ENCODE measurements around the gene RELA.
"Not testable (repeated sequence)": the region's sequence is repeated elsewhere in the genome, so short reads cannot be mapped to it uniquely, and the experiment has no call there.

The RELA gene

GRCh38 chr11:65662799-65663638 is at the start of gene RELA:
RELA (minus strand) TSS chr11:65662916; CDS start chr11:65662832, 84 bp downstream.
- peak; percentile 94 for DNase-seq

GRCh38 chr11:65711785-65712632 is 49.3 kb upstream of the RELA start, which contains the start of gene KAT5:
KAT5 (plus strand) TSS chr11:65712252; CDS start chr11:65712268, 16 bp downstream.
- peak; percentile 98 for DNase-seq

GRCh38 chr11:65710421-65710820 is 47.7 kb upstream of the RELA start:
- DNase-seq, result no peak

- no peak for DNase-seq
These were observed 46.9 kb upstream of the RELA start for GRCh38 chr11:65709661-65710060.

DNA sequence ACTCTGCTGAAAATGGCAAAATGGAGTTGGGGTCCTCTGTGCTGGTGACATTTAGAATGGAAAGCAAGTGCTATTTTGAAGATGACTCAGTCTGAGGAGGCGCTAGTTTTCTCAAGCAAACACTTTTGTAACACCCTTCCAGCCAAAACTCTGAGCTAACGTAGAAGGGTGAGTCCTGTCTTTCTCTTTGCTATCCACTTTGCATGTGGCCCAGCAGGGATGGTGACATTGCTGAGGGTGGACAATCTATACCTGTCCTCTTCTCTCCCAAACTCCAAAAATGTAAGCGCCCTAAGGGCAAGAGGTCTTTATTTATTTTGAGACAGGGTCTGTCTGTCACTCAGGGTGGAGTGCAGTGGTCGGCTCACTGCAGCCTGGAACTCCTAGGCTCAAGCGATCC is 45.7 kb upstream of the RELA start:
- DNase-seq, result no peak

- not testable (repeated sequence) for DNase-seq
These were observed 44.3 kb upstream of the RELA start for GRCh38 chr11:65707002-65707401.

DNA sequence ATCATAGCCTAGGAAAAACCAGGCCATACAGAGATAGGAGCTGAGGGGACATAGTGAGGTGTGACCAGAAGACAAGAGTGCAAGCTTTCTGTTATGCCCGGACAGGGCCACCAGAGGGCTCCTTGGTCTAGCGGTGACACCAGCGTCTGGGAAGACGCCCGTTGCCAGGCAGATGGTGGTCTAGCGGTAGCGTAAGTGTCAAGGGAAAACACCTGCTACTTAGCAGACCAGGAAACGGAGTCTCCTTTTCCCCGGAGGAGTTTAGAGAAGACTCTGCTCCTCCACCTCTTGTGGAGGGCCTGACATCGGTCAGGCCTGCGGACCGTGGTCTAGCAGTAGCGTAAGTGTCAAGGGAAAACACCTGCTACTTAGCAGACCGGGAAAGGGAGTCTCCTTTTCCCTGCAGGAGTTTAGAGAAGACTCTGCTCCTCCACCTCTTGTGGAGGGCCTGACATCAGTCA is 43.6 kb upstream of the RELA start:
- peak; percentile 84 for DNase-seq

DNA sequence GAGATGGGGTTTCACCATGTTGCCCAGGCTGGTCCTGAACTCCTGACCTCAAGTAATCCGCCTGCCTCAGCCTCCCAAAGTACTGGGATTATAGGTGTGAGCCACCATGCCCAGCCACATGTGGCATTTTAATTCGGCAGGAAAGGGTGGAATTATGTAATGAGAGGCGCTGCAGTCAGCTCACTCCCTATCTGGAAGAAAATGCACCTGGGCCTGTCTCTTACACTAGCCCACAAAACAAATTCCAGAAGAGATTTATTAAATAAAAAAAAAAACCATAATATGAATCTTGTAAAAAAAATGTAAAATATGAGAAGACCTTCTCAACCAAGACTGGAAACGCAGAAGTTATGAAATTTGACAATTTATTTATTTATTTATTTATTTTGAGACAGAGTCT is 41.1 kb upstream of the RELA start:
- DNase-seq, result no peak

- DNase-seq, result no peak
These were observed 39.0 kb upstream of the RELA start for GRCh38 chr11:65701686-65702085.

- no peak for DNase-seq
These were observed 37.7 kb upstream of the RELA start for GRCh38 chr11:65700399-65700798.

GRCh38 chr11:65699306-65699705 is 36.6 kb upstream of the RELA start:
- no peak for DNase-seq

DNA sequence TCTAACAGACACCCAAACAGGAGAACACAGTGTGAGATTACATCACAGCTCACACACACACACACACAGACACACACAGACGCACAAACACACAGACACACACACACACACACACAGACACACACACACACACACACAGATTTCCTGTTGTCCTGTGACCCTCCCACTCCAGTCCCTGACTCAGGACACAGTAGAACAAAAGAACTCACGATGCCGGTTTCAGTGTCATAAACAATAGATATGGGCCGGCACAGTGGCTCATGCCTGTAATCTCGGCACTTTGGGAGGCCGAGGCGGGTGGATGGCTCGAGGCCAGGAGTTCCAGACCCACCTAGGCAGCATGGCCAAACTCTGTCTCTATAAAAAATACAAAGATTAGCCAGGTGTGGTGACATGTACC is 35.5 kb upstream of the RELA start:
- no peak for DNase-seq

DNA sequence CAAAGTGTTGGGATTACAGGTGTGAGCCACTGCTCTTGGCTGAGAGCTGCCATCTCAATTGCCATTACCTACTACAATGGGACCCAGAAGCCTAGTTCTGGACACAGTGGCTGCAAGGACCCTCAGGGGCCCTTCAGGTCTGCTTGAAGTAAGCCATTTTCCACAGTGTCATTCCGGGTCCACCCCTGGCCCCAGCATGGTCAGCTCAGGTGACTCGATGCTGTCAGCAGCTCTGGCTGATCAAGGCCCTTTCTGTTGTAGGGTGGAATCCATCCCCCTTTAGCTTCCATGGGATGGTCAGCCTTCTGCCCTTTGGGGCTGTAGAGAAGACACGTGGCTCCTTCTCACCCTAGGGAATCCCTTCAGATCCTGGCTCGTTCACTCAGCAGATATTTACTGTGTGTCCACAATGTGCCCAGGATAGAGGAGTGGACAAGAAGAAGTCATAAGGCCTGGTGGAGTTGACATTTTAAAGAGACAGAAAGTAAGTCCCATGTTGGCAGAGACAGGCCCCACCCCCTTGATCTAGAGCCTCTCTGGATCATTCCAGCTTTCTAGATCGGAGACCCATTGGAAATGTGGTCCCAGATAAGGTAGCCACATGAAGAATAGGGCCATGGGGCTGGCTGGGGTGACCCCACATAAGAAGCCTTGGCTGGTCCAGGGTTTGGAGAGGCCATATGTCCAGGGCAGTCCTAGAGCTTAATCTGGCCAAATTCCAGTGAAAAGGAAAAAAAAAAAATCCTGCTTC is 34.3 kb upstream of the RELA start:
- no peak for DNase-seq

GRCh38 chr11:65695459-65696241 is 32.9 kb upstream of the RELA start:
- no peak for DNase-seq

DNA sequence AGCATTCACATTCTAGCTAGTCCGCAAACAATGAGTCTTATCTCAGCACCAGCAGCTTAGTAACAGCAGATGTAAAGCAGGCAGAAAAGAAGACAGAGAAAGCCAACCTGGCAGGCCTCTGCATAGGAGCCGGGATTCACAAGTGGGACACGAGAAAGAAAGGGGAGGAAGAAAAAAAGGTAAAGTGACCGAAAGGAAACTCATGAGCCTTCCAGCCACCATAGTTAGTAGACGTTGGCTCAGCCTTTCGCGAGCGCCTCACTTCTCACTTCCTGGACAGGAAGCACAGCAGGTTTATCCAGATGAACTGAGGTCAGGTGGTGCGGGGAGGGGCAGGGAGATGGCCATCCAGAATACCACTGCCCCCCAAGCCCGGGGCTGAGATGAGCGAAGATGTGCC is 29.7 kb upstream of the RELA start:
- DNase-seq, result no peak

- not testable (repeated sequence) for DNase-seq
These were observed 29.1 kb upstream of the RELA start for GRCh38 chr11:65691847-65692246.

DNA sequence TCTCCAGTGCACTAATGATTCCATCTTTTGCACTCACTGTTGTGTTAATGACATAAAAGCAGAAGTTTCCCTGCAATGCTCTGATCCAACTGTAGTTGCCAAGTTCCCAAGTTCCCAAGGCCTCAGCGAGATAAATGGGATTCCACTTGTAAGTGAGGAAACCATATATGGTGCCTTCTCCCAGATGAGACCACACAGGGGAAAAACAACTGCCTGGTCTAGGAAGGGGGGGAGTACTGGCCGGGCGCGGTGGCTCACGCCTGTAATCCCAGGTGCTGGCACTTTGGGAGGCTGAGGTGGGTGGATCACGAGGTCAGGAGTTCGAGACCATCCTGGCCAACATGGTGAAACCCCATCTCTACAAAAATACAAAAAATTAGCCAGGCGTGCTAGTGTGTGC is 23.3 kb upstream of the RELA start:
- no peak for DNase-seq

DNA sequence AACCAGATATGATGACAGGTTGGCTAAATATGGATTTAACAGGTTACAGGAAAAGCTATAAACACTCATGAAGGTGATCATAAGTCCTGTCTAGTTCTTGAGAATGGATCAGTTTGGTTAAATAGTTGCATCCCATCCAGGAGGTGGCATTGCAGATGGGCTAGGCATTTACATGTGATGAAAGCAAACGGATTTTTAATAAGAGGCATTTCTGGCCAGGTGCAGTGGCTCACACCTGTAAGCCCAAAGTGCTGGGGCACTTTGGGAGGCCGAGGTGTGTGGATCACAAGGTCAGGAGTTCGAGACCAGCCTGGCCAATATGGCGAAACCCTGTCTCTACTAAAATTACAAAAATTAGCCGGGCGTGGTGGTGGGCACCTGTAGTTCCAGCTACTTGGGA is 20.8 kb upstream of the RELA start:
- DNase-seq, result not testable (repeated sequence)

DNA sequence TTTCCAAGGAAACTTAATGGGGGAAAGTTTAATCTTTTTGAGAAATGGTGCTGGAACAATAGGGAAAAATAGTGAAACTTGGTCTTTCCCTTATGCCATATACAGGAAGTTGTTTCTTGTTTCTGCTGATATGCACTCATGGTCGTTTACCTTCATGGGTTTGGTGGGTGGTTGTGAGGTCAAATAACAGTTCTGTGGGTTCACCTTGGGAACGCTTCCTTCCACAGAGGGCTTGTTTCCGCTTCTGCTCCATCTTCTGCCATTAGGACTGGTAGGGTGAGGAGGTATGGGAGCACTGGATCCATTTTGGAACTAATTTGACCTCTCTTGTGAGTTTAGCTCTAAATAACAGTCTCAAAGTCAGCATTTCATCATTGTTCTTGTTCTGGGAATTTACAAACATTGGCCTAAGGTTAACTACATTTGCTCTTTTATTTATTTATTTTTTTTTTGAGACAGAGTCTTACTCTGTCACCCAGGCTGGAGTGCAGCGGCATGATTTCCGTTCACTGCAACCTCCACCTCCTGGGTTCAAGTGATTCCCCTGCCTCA is 17.6 kb upstream of the RELA start:
- no peak for DNase-seq

GRCh38 chr11:65672982-65673381 is 10.3 kb upstream of the RELA start:
- DNase-seq, result no peak

- no peak for DNase-seq
These were observed 9.6 kb upstream of the RELA start for GRCh38 chr11:65672180-65672860.
